Fibroblast of the conjunctiva (primary cell): Measurements from ENCODE around the gene SCUBE2.

Source experiments
- DNase-seq: peaks from one replicate; pipeline ENCODE4 v3.0.0-alpha.2; 2010; ENCODE audit warnings: low read depth

Gene SCUBE2

GRCh38 chr11:9091044-9091922 is at the start of gene SCUBE2:
Gene SCUBE2 (minus strand): TSS chr11:9091599. CDS start chr11:9091528, 71 bp downstream.
- DNase-seq: no peak

- no peak for DNase-seq
Measured at GRCh38 chr11:9141186-9141585, 49.8 kb upstream of the SCUBE2 start.

- DNase-seq: no peak
Measured at GRCh38 chr11:9139628-9140357, 48.4 kb upstream of the SCUBE2 start.

GRCh38 chr11:9138612-9139579 is 47.5 kb upstream of the SCUBE2 start:
- DNase-seq: peak; percentile 58

- no peak for DNase-seq
Measured at GRCh38 chr11:9138133-9138453, 46.7 kb upstream of the SCUBE2 start.

- peak; percentile 44 for DNase-seq
Measured at GRCh38 chr11:9137293-9138132, 46.1 kb upstream of the SCUBE2 start.

GRCh38 chr11:9136741-9137140 is 45.3 kb upstream of the SCUBE2 start:
- no peak for DNase-seq

- DNase-seq: no peak
Measured at GRCh38 chr11:9133956-9134355, 42.6 kb upstream of the SCUBE2 start.

- DNase-seq: no peak
Measured at GRCh38 chr11:9132203-9132878, 40.9 kb upstream of the SCUBE2 start.

- no peak for DNase-seq
Measured at GRCh38 chr11:9130297-9130696, 38.9 kb upstream of the SCUBE2 start.

- DNase-seq: no peak
Measured at GRCh38 chr11:9126636-9127035, 35.2 kb upstream of the SCUBE2 start.

GRCh38 chr11:9125185-9125886 is 33.9 kb upstream of the SCUBE2 start:
- DNase-seq: no peak

- no peak for DNase-seq
Measured at GRCh38 chr11:9123595-9124304, 32.4 kb upstream of the SCUBE2 start.

GRCh38 chr11:9121469-9121796 is 30.0 kb upstream of the SCUBE2 start:
- DNase-seq: no peak

GRCh38 chr11:9120664-9121468 is 29.5 kb upstream of the SCUBE2 start:
- DNase-seq: no peak

GRCh38 chr11:9118277-9118676 is 26.9 kb upstream of the SCUBE2 start:
- no peak for DNase-seq

GRCh38 chr11:9112075-9112474 is 20.7 kb upstream of the SCUBE2 start:
- no peak for DNase-seq

- no peak for DNase-seq
Measured at GRCh38 chr11:9109858-9110731, 18.7 kb upstream of the SCUBE2 start.
